ENCODE measurements around the gene FRAT1.

Gene FRAT1

GRCh38 chr10:97362310-97363033 is 43.4 kb downstream of the FRAT1 start:
- no peak for TF ChIP-seq ISL1 (CRISPR knock-in tag; IDR thresholded peaks at IDR 0.05)
- no peak for TF ChIP-seq ESRRG (CRISPR knock-in tag; IDR thresholded peaks at IDR 0.05)
- no peak for TF ChIP-seq ZFP30 (CRISPR knock-in tag; IDR thresholded peaks at IDR 0.05)
- TF ChIP-seq ARNTL (CRISPR knock-in tag; IDR thresholded peaks at IDR 0.05; ENCODE audit: borderline replicate concordance, low read depth) = no peak
- no peak for TF ChIP-seq TCF4 (CRISPR knock-in tag; IDR thresholded peaks at IDR 0.05; ENCODE audit: borderline replicate concordance)
- no peak for TF ChIP-seq PATZ1 (CRISPR knock-in tag; IDR thresholded peaks at IDR 0.05; ENCODE audit: borderline replicate concordance)
- TF ChIP-seq CREB5 (CRISPR knock-in tag; IDR thresholded peaks at IDR 0.05; ENCODE audit: low read depth) = no peak
- TF ChIP-seq ZFP3 (CRISPR knock-in tag; IDR thresholded peaks at IDR 0.05) = no peak
- no peak for TF ChIP-seq POU6F1 (CRISPR knock-in tag; IDR thresholded peaks at IDR 0.05; ENCODE audit: borderline replicate concordance, low read depth)
- TF ChIP-seq CSRNP3 (CRISPR knock-in tag; IDR thresholded peaks at IDR 0.05) = no peak
- no peak for TF ChIP-seq ZNF70 (CRISPR knock-in tag; IDR thresholded peaks at IDR 0.05)
- no peak for TF ChIP-seq SNAI2 (CRISPR knock-in tag; IDR thresholded peaks at IDR 0.05)
- TF ChIP-seq BACH2 (CRISPR knock-in tag; IDR thresholded peaks at IDR 0.05; ENCODE audit: borderline replicate concordance) = no peak
- ATAC-seq = no peak

GRCh38 chr10:97363071-97363470 is 44.0 kb downstream of the FRAT1 start:
- ATAC-seq = no peak
- TF ChIP-seq ESRRG (CRISPR knock-in tag; IDR thresholded peaks at IDR 0.05) = no peak
- TF ChIP-seq BACH2 (CRISPR knock-in tag; IDR thresholded peaks at IDR 0.05; ENCODE audit: borderline replicate concordance) = no peak
- TF ChIP-seq GLIS3 (CRISPR knock-in tag; IDR thresholded peaks at IDR 0.05) = no peak
- no peak for TF ChIP-seq ZFP3 (CRISPR knock-in tag; IDR thresholded peaks at IDR 0.05)
- TF ChIP-seq TSHZ2 (CRISPR knock-in tag; IDR thresholded peaks at IDR 0.05) = no peak
- TF ChIP-seq TCF4 (CRISPR knock-in tag; IDR thresholded peaks at IDR 0.05; ENCODE audit: borderline replicate concordance) = no peak
- no peak for TF ChIP-seq CSRNP3 (CRISPR knock-in tag; IDR thresholded peaks at IDR 0.05)
- TF ChIP-seq SNAI2 (CRISPR knock-in tag; IDR thresholded peaks at IDR 0.05) = no peak
- no peak for TF ChIP-seq TOX (CRISPR knock-in tag; IDR thresholded peaks at IDR 0.05; ENCODE audit: borderline replicate concordance)

- TF ChIP-seq ZNF8 (CRISPR knock-in tag; IDR thresholded peaks at IDR 0.05) = no peak
- no peak for TF ChIP-seq TOX (CRISPR knock-in tag; IDR thresholded peaks at IDR 0.05; ENCODE audit: borderline replicate concordance)
- TF ChIP-seq OSR1 (CRISPR knock-in tag; IDR thresholded peaks at IDR 0.05) = no peak
- no peak for TF ChIP-seq ARNTL (CRISPR knock-in tag; IDR thresholded peaks at IDR 0.05; ENCODE audit: borderline replicate concordance, low read depth)
- no peak for TF ChIP-seq ZC3H10 (CRISPR knock-in tag; IDR thresholded peaks at IDR 0.05)
- no peak for TF ChIP-seq ZNF565 (CRISPR knock-in tag; conservative IDR thresholded peaks at IDR 0.05; ENCODE audit: low read depth)
- no peak for TF ChIP-seq TSHZ2 (CRISPR knock-in tag; IDR thresholded peaks at IDR 0.05)
- TF ChIP-seq ESRRG (CRISPR knock-in tag; IDR thresholded peaks at IDR 0.05) = no peak
- no peak for ATAC-seq
These were observed 46.8 kb downstream of the FRAT1 start for GRCh38 chr10:97365761-97366351.

Measured in SK-N-SH treated with all-trans-retinoic acid at 6 μM for 48 hours (cell line).